Measurements from ENCODE around the gene VAC14. TPM values are rescaled to one million over a fixed set of nuclear protein-coding genes. Genes with fewer than 3 reads are reported as not detected.

VAC14 gene
- total RNA-seq, 4 donors from 2014 or later, result 44.0 to 106 (median 64.5) TPM

- no peak for DNase-seq
- Histone ChIP-seq H3K27ac (no peak overlapping the region), H3K4me3 (no peak overlapping the region), H3K4me1 (peaks cover 0 to 59% (median 2%) of the 10 kb centered on the region in 4 donors), H3K27me3 (no peaks in the 10 kb centered on the region), H3K9me3 (no peaks in the 10 kb centered on the region), H3K36me3 (peaks cover 0 to 4% (median 0%) of the 10 kb centered on the region in 3 donors)
- no peak for TF ChIP-seq POLR2A (IDR thresholded peaks at IDR 0.05)
- no peak for TF ChIP-seq CTCF (IDR thresholded peaks at IDR 0.05)
Measured at GRCh38 chr16:70698901-70699300, 102.1 kb downstream of the VAC14 start.

- Histone ChIP-seq H3K27me3 (no peaks in the 10 kb centered on the region), H3K27ac (peak overlapping the region in 2 of 4 donors; percentile 17 to 93), H3K36me3 (peaks cover 0 to 4% (median 0%) of the 10 kb centered on the region in 3 donors), H3K9me3 (no peaks in the 10 kb centered on the region), H3K4me3 (no peak overlapping the region), H3K4me1 (peaks cover 0 to 59% (median 2%) of the 10 kb centered on the region in 4 donors)
- TF ChIP-seq CTCF (IDR thresholded peaks at IDR 0.05) (no peak), POLR2A (IDR thresholded peaks at IDR 0.05) (no peak)
- no peak for DNase-seq
Measured at GRCh38 chr16:70697594-70698170, 103.3 kb downstream of the VAC14 start.

GRCh38 chr16:70696952-70697593 is 103.9 kb downstream of the VAC14 start:
- Histone ChIP-seq H3K27ac (peak overlapping the region in 2 of 4 donors; percentile 17 to 93), H3K4me3 (no peak overlapping the region), H3K27me3 (no peaks in the 10 kb centered on the region), H3K4me1 (peaks cover 0 to 60% (median 2%) of the 10 kb centered on the region in 4 donors), H3K36me3 (peaks cover 0 to 4% (median 0%) of the 10 kb centered on the region in 3 donors), H3K9me3 (no peaks in the 10 kb centered on the region)
- TF ChIP-seq CTCF (IDR thresholded peaks at IDR 0.05) (no peak), POLR2A (IDR thresholded peaks at IDR 0.05) (no peak)
- no peak for DNase-seq

- Histone ChIP-seq H3K4me3 (no peak overlapping the region), H3K36me3 (peaks cover 0 to 4% (median 0%) of the 10 kb centered on the region in 3 donors), H3K9me3 (no peaks in the 10 kb centered on the region), H3K27ac (peak overlapping the region in 2 of 4 donors; percentile 59 to 93), H3K4me1 (peaks cover 0 to 60% (median 2%) of the 10 kb centered on the region in 4 donors), H3K27me3 (no peaks in the 10 kb centered on the region)
- no peak for DNase-seq
- TF ChIP-seq CTCF (IDR thresholded peaks at IDR 0.05) (no peak), POLR2A (IDR thresholded peaks at IDR 0.05) (no peak)
Measured at GRCh38 chr16:70696355-70696754, 104.6 kb downstream of the VAC14 start.

GRCh38 chr16:70695331-70696070 is 105.5 kb downstream of the VAC14 start:
- no peak overlapping the region for H3K4me3 ChIP-seq
- no peaks in the 10 kb centered on the region for H3K27me3 ChIP-seq
- TF ChIP-seq POLR2A (IDR thresholded peaks at IDR 0.05), result no peak
- peak in 1 of 6 experiments; percentile 36 for TF ChIP-seq CTCF (IDR thresholded peaks at IDR 0.05)
- peaks cover 0 to 69% (median 2%) of the 10 kb centered on the region in 4 donors for H3K4me1 ChIP-seq
- H3K9me3 ChIP-seq, result no peaks in the 10 kb centered on the region
- H3K36me3 ChIP-seq, result peaks cover 0 to 4% (median 0%) of the 10 kb centered on the region in 3 donors
- DNase-seq, result no peak
- H3K27ac ChIP-seq, result peak overlapping the region in 3 of 4 donors; percentile 5 to 93 (median 59)

Measured in Peyer's patch (tissue), 4 donors.